ENCODE results near the gene KIF3A.

- TF ChIP-seq POLR2A (IDR thresholded peaks at IDR 0.05; ENCODE audit: low read length) (no peak), GATA1 (IDR thresholded peaks at IDR 0.05; ENCODE audit: low read depth, low read length) (no peak)
Measured at GRCh38 chr5:132677191-132677590, 60.2 kb downstream of the KIF3A start.

Measured in erythroblast (primary cell).